Measurements from ENCODE around the gene ACACA. TPM values are rescaled to one million over a fixed set of nuclear protein-coding genes. Genes with fewer than 3 reads are reported as not detected.

The ACACA gene
- total and polyA plus RNA-seq, 9 of the 15 experiments (the other 6 are each of a cell fraction or from before 2014, with no cell fraction given), result 35.9 to 135 (median 88.4) TPM

GRCh38 chr17:37088913-37089312 lies 317.7 kb downstream of the ACACA start (continued):
- no peak for TF ChIP-seq BCLAF1 (IDR thresholded peaks at IDR 0.05; ENCODE audit: borderline replicate concordance in 1 of 2, control insufficient read depth in 1 of 2, low read depth in 2 of 2, low read length in 1 of 2)
- no peak for TF ChIP-seq SMARCB1 (IDR thresholded peaks at IDR 0.05; ENCODE audit: insufficient read length, low read depth)
- TF ChIP-seq MYBL2 (IDR thresholded peaks at IDR 0.05; ENCODE audit: low read depth), result no peak
- no peak for TF ChIP-seq MYBL2 (CRISPR knock-in tag; IDR thresholded peaks at IDR 0.05; ENCODE audit: borderline replicate concordance)
- TF ChIP-seq ZNF77 (CRISPR knock-in tag; IDR thresholded peaks at IDR 0.05), result no peak
- no peak for TF ChIP-seq ZNF384 (IDR thresholded peaks at IDR 0.05; ENCODE audit: low read depth, low read length)
- no peak for TF ChIP-seq EZH2 (IDR thresholded peaks at IDR 0.05; ENCODE audit: borderline replicate concordance, low read depth, low read length)
- no peak for TF ChIP-seq HOXB6 (CRISPR knock-in tag; IDR thresholded peaks at IDR 0.05; ENCODE audit: borderline replicate concordance)
- no peak for TF ChIP-seq ZBED1 (IDR thresholded peaks at IDR 0.05)

DNA sequence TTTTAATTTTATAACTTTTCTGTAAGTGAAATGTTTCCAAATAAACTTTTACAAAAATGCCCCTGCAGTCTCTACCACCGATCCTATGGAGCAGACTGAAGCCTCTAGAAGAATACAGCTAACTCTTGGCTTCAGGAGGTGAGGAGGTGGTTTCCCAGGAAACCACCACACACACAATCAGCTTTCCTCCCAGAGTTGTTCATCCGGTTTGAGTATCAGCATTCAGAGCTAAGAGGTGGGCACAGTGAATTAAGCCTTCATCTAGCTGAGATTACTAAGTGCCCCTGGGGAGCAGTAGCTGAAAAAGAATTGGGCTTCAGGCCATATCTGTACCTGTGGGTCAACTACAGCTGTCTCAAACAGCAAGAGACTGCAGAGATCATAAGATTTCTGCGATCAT lies 318.2 kb downstream of the ACACA start:
- ATAC-seq (no peak), FAIRE-seq (no peak), DNase-seq (ENCODE audit: extremely low read depth in 1 of 4, low spot score in 3 of 4) (no peak)
- Histone ChIP-seq H3K4me3 (no peak overlapping the region), H3K4me1 (replicated peaks in 1 of 2; ENCODE audit: control insufficient read depth in 2 of 2, insufficient read depth in 2 of 2, low read length in 2 of 2) (no peaks in the 10 kb centered on the region), H3K9me1 (ENCODE audit: control insufficient read depth, insufficient read depth, low read length) (no peaks in the 10 kb centered on the region), H2AFZ (ENCODE audit: low read depth, low read length) (no peak overlapping the region), H3K27me3 (ENCODE audit: control insufficient read depth in 2 of 2, insufficient read depth in 2 of 2, low read length in 2 of 2) (no peaks in the 10 kb centered on the region), H4K20me1 (replicated peaks; ENCODE audit: control insufficient read depth, insufficient read depth, low read length) (no peaks in the 10 kb centered on the region), H3K9me3 (replicated peaks; ENCODE audit: control insufficient read depth, insufficient read depth, low read depth, low read length) (no peaks in the 10 kb centered on the region), H3K27ac (ENCODE audit: extremely low read depth, low read depth, low read length) (no peak overlapping the region), H3K79me2 (ENCODE audit: control insufficient read depth, insufficient read depth, low read length) (no peaks in the 10 kb centered on the region), H3K9ac (ENCODE audit: insufficient read depth in 1 of 2, low read depth in 2 of 2, low read length in 2 of 2) (no peak overlapping the region), H3K36me3 (ENCODE audit: control insufficient read depth, insufficient read depth, low read length) (peaks cover 91% of the 10 kb centered on the region), H3K4me2 (ENCODE audit: insufficient read depth, low read length) (no peak overlapping the region)
- CTCF ChIA-PET (ENCODE audit: low intra/inter-chr PET ratio), result interaction anchor here (1.6 kb wide), 1 partner anchor 285 kb away, joined by 5 read pairs; no protein-coding TSS in a partner anchor
- 87% methylated on average over 3 of the region's 3 CpGs for WGBS (ENCODE audit: insufficient coverage, low coverage, missing lambda C conversion rate)
- in situ Hi-C loops (cut with MboI), result no loop called here
- TF ChIP-seq HDGF (IDR thresholded peaks at IDR 0.05) (no peak), KDM2B (CRISPR knock-in tag; IDR thresholded peaks at IDR 0.05) (no peak), ELF2 (CRISPR knock-in tag; IDR thresholded peaks at IDR 0.05) (no peak)
- POLR2A ChIA-PET, result interaction anchor here (1.0 kb wide), 1 partner anchor 487 kb away, joined by 3 read pairs; the partner anchor contains the start of gene MRM1
- BruUV-seq (replicated peaks), result no TSS peak
- intact Hi-C loops (cut with micrococcal nuclease), result no loop called here

Measured in K562 (cell line).